K562 (cell line): ENCODE data around the gene ZNF33A. TPM values are rescaled to one million over a fixed set of nuclear protein-coding genes. Genes with fewer than 3 reads are reported as not detected.

Source experiments
- BHLHE40 ChIP-seq: IDR thresholded peaks from 2 replicates; pipeline ENCODE4 v1.6.1; 2011; ENCODE audit warnings: low read length, improper control_type of control experiment
- MGA ChIP-seq: fragments of 450-650 bp; IDR thresholded peaks from 2 replicates; pipeline ENCODE4 v1.6.1; 2016; ENCODE audit warnings: mild to moderate bottlenecking, moderate library complexity
- ZNF274 ChIP-seq: IDR thresholded peaks from 2 replicates; pipeline ENCODE4 v1.6.1; 2011; ENCODE audit warnings: low read depth, mild to moderate bottlenecking, low read length, moderate library complexity, borderline replicate concordance
- ZNF518B ChIP-seq: fragments of 250-450 bp; sonication (Bioruptor Pico); IDR thresholded peaks from 2 replicates; pipeline ENCODE4 v1.5.0; 2021; ENCODE audit warnings: mild to moderate bottlenecking, moderate library complexity
- polyA plus RNA-seq, 8 experiments: library from polyadenylated mRNA; depleted of rRNA in 4 of 8; stranded (reverse) in 5 of 8; unstranded in 3 of 8; fragments of >200 nt; fragmentation: Nextera tagmentation in 2 of 8; fragmentation: Illumina TruSeq in 1 of 8; extraction: Ambion mirVana in 2 of 8; extraction: Trizol in 1 of 8; gene quantifications; 2 replicates each; pipeline versions ENCODE4 v1.2.1 to v1.2.3, GENCODE V29; 2011 to 2014; ENCODE audit warnings: inconsistent platforms in 1 of 8, missing spikeins in 1 of 8
- total RNA-seq, 7 experiments: library from RNA; depleted of rRNA in 6 of 7; stranded (reverse); fragments of >200 nt in 6 of 7; fragmentation: Illumina TruSeq in 2 of 7; extraction: Trizol in 2 of 7; gene quantifications; 2 replicates each; pipeline versions ENCODE4 v1.2.1 to v1.2.3, GENCODE V29; 2011 to 2021; ENCODE audit warnings: low replicate concordance in 1 of 7

Gene ZNF33A
- total and polyA plus RNA-seq, 9 of the 15 experiments (the other 6 are each of a cell fraction or from before 2014, with no cell fraction given) = 8.1 to 27.5 (median 16.4) TPM

- no peak for TF ChIP-seq ZNF518B
- TF ChIP-seq BHLHE40 = 0 out of 2 replicates have a peak, but pooled peaks have one; percentile 34
- TF ChIP-seq MGA = peak; percentile 89
- no peak for TF ChIP-seq ZNF274
These were observed 83.9 kb downstream of the ZNF33A start, which contains the start of gene ZNF37A (continued) for GRCh38 chr10:38094158-38094926.
